Measurements from ENCODE around the gene ABCA9. TPM values are rescaled to one million over a fixed set of nuclear protein-coding genes. Genes with fewer than 3 reads are reported as not detected.

ABCA9 gene
- total RNA-seq, 1 experiment from 2014 or later = not detected

GRCh38 chr17:69015631-69016030 is 45.1 kb downstream of the ABCA9 start:
- Histone ChIP-seq H3T11ph (ENCODE audit: low read length) (no peak overlapping the region), H3K23ac (ENCODE audit: insufficient read length, low read depth, low read length) (no peak overlapping the region), H3K14ac (ENCODE audit: insufficient read depth, low read length) (no peak overlapping the region), H3K9me3 (ENCODE audit: control insufficient read depth, low read depth, low read length) (no peaks in the 10 kb centered on the region), H2BK120ac (ENCODE audit: low read depth, low read length, poor library complexity, severe bottlenecking) (no peak overlapping the region), H3K18ac (ENCODE audit: insufficient read length, low read depth, low read length) (no peak overlapping the region), H3K79me2 (ENCODE audit: insufficient read depth, low read length) (no peaks in the 10 kb centered on the region), H4K20me1 (ENCODE audit: control insufficient read depth, insufficient read depth, insufficient read length) (no peaks in the 10 kb centered on the region), H2BK15ac (ENCODE audit: low read depth, low read length) (no peak overlapping the region), H3K4me2 (ENCODE audit: insufficient read depth, insufficient read length, low read length) (no peak overlapping the region), H3K56ac (ENCODE audit: insufficient read length, low read depth, low read length) (no peak overlapping the region), H3K4me1 (ENCODE audit: insufficient read depth, low read length) (no peaks in the 10 kb centered on the region), H2BK20ac (ENCODE audit: low read depth, low read length, poor library complexity, severe bottlenecking) (no peak overlapping the region), H3K27ac (ENCODE audit: insufficient read length, low read depth, low read length) (no peak overlapping the region), H3K9ac (ENCODE audit: extremely low read depth, insufficient read length, low read length) (no peak overlapping the region), H2AK5ac (ENCODE audit: insufficient read length, low read length) (no peak overlapping the region), H3K27me3 (ENCODE audit: insufficient read depth, low read length) (no peaks in the 10 kb centered on the region), H4K8ac (replicated peaks; ENCODE audit: insufficient read length, low read depth, low read length) (no peak overlapping the region), H3K4ac (ENCODE audit: low read depth, low read length) (no peak overlapping the region), H2AFZ (ENCODE audit: low read length) (no peak overlapping the region), H2BK12ac (ENCODE audit: insufficient read length, low read depth, low read length) (no peak overlapping the region), H2BK5ac (ENCODE audit: insufficient read length, low read length) (no peak overlapping the region), H3K23me2 (ENCODE audit: insufficient read length, low read depth, low read length, poor library complexity, severe bottlenecking) (no peaks in the 10 kb centered on the region), H3K79me1 (ENCODE audit: insufficient read depth, low read depth, low read length, poor library complexity, severe bottlenecking) (no peaks in the 10 kb centered on the region), H4K5ac (ENCODE audit: insufficient read length, low read depth, low read length) (no peak overlapping the region), H4K91ac (ENCODE audit: insufficient read length, low read depth, low read length) (no peak overlapping the region)
- Mint-ChIP-seq H3K4me1 (no peaks in the 10 kb centered on the region), H3K27me3 (ENCODE audit: low read depth) (no peaks in the 10 kb centered on the region), H3K9me3 (no peaks in the 10 kb centered on the region), H3K36me3 (ENCODE audit: insufficient read depth in 1 of 3, low read depth in 3 of 3) (no peaks in the 10 kb centered on the region), H3K4me3 (no peak overlapping the region), H3K27ac (no peak overlapping the region)
- no peak for DNase-seq
- TF ChIP-seq, protein P1, sequence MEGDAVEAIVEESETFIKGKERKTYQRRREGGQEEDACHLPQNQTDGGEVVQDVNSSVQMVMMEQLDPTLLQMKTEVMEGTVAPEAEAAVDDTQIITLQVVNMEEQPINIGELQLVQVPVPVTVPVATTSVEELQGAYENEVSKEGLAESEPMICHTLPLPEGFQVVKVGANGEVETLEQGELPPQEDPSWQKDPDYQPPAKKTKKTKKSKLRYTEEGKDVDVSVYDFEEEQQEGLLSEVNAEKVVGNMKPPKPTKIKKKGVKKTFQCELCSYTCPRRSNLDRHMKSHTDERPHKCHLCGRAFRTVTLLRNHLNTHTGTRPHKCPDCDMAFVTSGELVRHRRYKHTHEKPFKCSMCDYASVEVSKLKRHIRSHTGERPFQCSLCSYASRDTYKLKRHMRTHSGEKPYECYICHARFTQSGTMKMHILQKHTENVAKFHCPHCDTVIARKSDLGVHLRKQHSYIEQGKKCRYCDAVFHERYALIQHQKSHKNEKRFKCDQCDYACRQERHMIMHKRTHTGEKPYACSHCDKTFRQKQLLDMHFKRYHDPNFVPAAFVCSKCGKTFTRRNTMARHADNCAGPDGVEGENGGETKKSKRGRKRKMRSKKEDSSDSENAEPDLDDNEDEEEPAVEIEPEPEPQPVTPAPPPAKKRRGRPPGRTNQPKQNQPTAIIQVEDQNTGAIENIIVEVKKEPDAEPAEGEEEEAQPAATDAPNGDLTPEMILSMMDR (conservative IDR thresholded peaks at IDR 0.05) = no peak
- WGBS (ENCODE audit: extremely low coverage, insufficient read length, low lambda C conversion rate) = no CpG with 5 or more reads among the region's 2 CpGs

Data from H9 (cell line).